ENCODE data around the gene XXYLT1.

The XXYLT1 gene

GRCh38 chr3:195197765-195198425 lies 73.1 kb downstream of the XXYLT1 start:
- peak; percentile 23 for DNase-seq
- Histone ChIP-seq H3K27ac (no peak overlapping the region), H3K36me3 (no peaks in the 10 kb centered on the region), H3K27me3 (ENCODE audit: insufficient read depth, low read depth, severe bottlenecking) (no peaks in the 10 kb centered on the region), H3K9me3 (ENCODE audit: severe bottlenecking) (no peaks in the 10 kb centered on the region), H3K4me3 (ENCODE audit: low read depth, low read length) (no peak overlapping the region)
- TF ChIP-seq, protein P1, sequence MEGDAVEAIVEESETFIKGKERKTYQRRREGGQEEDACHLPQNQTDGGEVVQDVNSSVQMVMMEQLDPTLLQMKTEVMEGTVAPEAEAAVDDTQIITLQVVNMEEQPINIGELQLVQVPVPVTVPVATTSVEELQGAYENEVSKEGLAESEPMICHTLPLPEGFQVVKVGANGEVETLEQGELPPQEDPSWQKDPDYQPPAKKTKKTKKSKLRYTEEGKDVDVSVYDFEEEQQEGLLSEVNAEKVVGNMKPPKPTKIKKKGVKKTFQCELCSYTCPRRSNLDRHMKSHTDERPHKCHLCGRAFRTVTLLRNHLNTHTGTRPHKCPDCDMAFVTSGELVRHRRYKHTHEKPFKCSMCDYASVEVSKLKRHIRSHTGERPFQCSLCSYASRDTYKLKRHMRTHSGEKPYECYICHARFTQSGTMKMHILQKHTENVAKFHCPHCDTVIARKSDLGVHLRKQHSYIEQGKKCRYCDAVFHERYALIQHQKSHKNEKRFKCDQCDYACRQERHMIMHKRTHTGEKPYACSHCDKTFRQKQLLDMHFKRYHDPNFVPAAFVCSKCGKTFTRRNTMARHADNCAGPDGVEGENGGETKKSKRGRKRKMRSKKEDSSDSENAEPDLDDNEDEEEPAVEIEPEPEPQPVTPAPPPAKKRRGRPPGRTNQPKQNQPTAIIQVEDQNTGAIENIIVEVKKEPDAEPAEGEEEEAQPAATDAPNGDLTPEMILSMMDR (IDR thresholded peaks at IDR 0.05; ENCODE audit: low read depth, low read length), result no peak

DNA sequence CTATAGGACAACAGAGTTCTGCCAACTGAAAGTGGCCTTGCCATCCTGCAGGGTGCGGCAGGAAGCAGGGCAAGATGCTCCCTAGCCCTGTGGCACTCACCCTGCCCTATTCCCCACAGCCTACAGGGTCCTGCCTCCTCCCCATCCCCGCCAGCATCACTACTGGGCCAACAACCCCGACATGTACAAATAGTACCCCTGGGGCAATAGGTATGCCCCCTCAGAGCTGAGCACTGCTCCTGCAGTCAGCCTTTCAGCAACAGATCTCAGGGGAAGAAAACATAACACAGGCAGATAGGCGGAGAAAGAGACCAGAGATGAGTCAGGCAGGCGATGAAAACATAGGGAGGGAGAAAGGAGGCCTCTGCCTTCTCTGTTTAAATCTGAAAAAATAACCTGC lies 74.7 kb downstream of the XXYLT1 start:
- DNase-seq, result no peak
- H3K4me3 ChIP-seq (ENCODE audit: low read depth, low read length), result no peak overlapping the region
- H3K9me3 ChIP-seq (ENCODE audit: severe bottlenecking), result no peaks in the 10 kb centered on the region
- TF ChIP-seq, protein P1 (IDR thresholded peaks at IDR 0.05; ENCODE audit: low read depth, low read length), result no peak
- no peaks in the 10 kb centered on the region for H3K27me3 ChIP-seq (ENCODE audit: insufficient read depth, low read depth, severe bottlenecking)
- no peak overlapping the region for H3K27ac ChIP-seq
- H3K36me3 ChIP-seq, result no peaks in the 10 kb centered on the region

GRCh38 chr3:195195321-195196209 lies 75.4 kb downstream of the XXYLT1 start:
- no peaks in the 10 kb centered on the region for H3K36me3 ChIP-seq
- H3K9me3 ChIP-seq (ENCODE audit: severe bottlenecking), result no peaks in the 10 kb centered on the region
- DNase-seq, result no peak
- no peak overlapping the region for H3K27ac ChIP-seq
- TF ChIP-seq, protein P1 (IDR thresholded peaks at IDR 0.05; ENCODE audit: low read depth, low read length), result no peak
- H3K27me3 ChIP-seq (ENCODE audit: insufficient read depth, low read depth, severe bottlenecking), result no peaks in the 10 kb centered on the region
- H3K4me3 ChIP-seq (ENCODE audit: low read depth, low read length), result no peak overlapping the region

- TF ChIP-seq, protein P1 (IDR thresholded peaks at IDR 0.05; ENCODE audit: low read depth, low read length), result no peak
- Histone ChIP-seq H3K27me3 (ENCODE audit: insufficient read depth, low read depth, severe bottlenecking) (no peaks in the 10 kb centered on the region), H3K9me3 (ENCODE audit: severe bottlenecking) (no peaks in the 10 kb centered on the region), H3K27ac (no peak overlapping the region), H3K36me3 (no peaks in the 10 kb centered on the region), H3K4me3 (ENCODE audit: low read depth, low read length) (no peak overlapping the region)
- no peak for DNase-seq
Observed at GRCh38 chr3:195194559-195195206, 76.3 kb downstream of the XXYLT1 start.

- Histone ChIP-seq H3K27ac (no peak overlapping the region), H3K27me3 (ENCODE audit: insufficient read depth, low read depth, severe bottlenecking) (no peaks in the 10 kb centered on the region), H3K9me3 (ENCODE audit: severe bottlenecking) (no peaks in the 10 kb centered on the region), H3K4me3 (ENCODE audit: low read depth, low read length) (no peak overlapping the region), H3K36me3 (no peaks in the 10 kb centered on the region)
- no peak for DNase-seq
- TF ChIP-seq, protein P1 (IDR thresholded peaks at IDR 0.05; ENCODE audit: low read depth, low read length), result no peak
Observed at GRCh38 chr3:195191580-195191979, 79.4 kb downstream of the XXYLT1 start.
